Central memory CD8-positive, alpha-beta T cell (primary cell): ENCODE results near the gene TMED8.
"Not testable (repeated sequence)": the region's sequence is repeated elsewhere in the genome, so short reads cannot be mapped to it uniquely, and the experiment has no call there.

ENCODE experiments used
- ATAC-seq: fragments of 150-1000 bp; cut with Tn5 transposase; replicated peaks from 2 replicates; pipeline ENCODE4 v1.10.0; 2022; ENCODE audit warnings: mild to moderate bottlenecking, moderate FRiP score, moderate number of reproducible peaks; ENCODE audit not compliant: poor library complexity, severe bottlenecking; ENCODE audit errors: extremely low read depth
- DNase-seq, 2 donors: peaks; one replicate each; pipeline ENCODE4 v3.0.0; 2021; ENCODE audit warnings: low spot score in 2 of 2
- H3K27ac Mint-ChIP-seq: one replicate; pipeline ENCODE4 v1.8.0; 2022; ENCODE audit warnings: low read depth, mild to moderate bottlenecking, moderate library complexity, mixed read lengths
- H3K27me3 Mint-ChIP-seq: one replicate; pipeline ENCODE4 v1.8.0; 2022; ENCODE audit warnings: mixed read lengths
- H3K36me3 Mint-ChIP-seq: one replicate; pipeline ENCODE4 v1.8.0; 2022; ENCODE audit warnings: mild to moderate bottlenecking, moderate library complexity, mixed read lengths; ENCODE audit not compliant: insufficient read depth
- H3K4me1 Mint-ChIP-seq: one replicate; pipeline ENCODE4 v1.8.0; 2022; ENCODE audit warnings: mixed read lengths
- H3K4me3 Mint-ChIP-seq: one replicate; pipeline ENCODE4 v1.8.0; 2022; ENCODE audit warnings: mild to moderate bottlenecking, moderate library complexity, mixed read lengths
- H3K9me3 Mint-ChIP-seq: one replicate; pipeline ENCODE4 v1.8.0; 2022; ENCODE audit warnings: mixed read lengths

The TMED8 gene

GRCh38 chr14:77376771-77377501 is at the start of gene TMED8, which contains the start of gene SAMD15:
TSS of gene TMED8 (minus strand) at chr14:77377094. CDS start at chr14:77377053, 41 bp downstream.
TSS of gene SAMD15 (plus strand) at chr14:77377379. CDS start at chr14:77377419, 40 bp downstream.
- H3K27me3 Mint-ChIP-seq, result no peaks in the 10 kb centered on the region
- no peak within 1 kb of the TSS for H3K4me3 Mint-ChIP-seq
- H3K27ac Mint-ChIP-seq, result no peak within 1 kb of the TSS
- peaks cover 4% of the 10 kb centered on the region for H3K36me3 Mint-ChIP-seq
- peak; percentile 76 to 79 for DNase-seq
- no peaks in the 10 kb centered on the region for H3K9me3 Mint-ChIP-seq
- peaks cover 34% of the 10 kb centered on the region for H3K4me1 Mint-ChIP-seq
- ATAC-seq, result peak; percentile 94

DNA sequence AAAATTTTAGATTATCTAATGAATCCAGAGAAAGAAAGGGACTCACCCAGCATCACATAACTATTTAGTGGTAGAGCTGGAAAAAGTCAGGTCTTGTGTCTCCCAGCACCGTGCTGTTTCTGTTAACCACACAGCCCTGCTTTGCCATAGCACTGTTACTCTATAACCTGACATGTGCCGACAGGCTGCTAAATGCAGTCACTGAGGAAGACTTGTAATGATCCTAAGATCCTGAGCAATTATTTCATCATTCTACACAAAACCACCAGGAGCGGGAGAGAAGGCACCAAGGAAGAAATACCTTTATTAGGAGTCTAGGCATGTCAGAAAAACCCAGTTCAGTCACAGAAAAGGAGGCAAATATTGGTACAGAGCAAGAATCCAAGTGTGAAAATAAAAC is 49.5 kb upstream of the TMED8 start:
- Mint-ChIP-seq H3K27ac (no peak overlapping the region), H3K4me3 (no peak overlapping the region), H3K36me3 (peaks cover 58% of the 10 kb centered on the region), H3K4me1 (peaks cover 6% of the 10 kb centered on the region), H3K27me3 (no peaks in the 10 kb centered on the region), H3K9me3 (no peaks in the 10 kb centered on the region)
- no peak for ATAC-seq
- no peak for DNase-seq

GRCh38 chr14:77424862-77425261 is 48.0 kb upstream of the TMED8 start:
- Mint-ChIP-seq H3K9me3 (peaks cover 4% of the 10 kb centered on the region), H3K27ac (no peak overlapping the region), H3K4me3 (no peak overlapping the region), H3K36me3 (peaks cover 47% of the 10 kb centered on the region), H3K27me3 (no peaks in the 10 kb centered on the region), H3K4me1 (no peaks in the 10 kb centered on the region)
- no peak for ATAC-seq
- no peak for DNase-seq

DNA sequence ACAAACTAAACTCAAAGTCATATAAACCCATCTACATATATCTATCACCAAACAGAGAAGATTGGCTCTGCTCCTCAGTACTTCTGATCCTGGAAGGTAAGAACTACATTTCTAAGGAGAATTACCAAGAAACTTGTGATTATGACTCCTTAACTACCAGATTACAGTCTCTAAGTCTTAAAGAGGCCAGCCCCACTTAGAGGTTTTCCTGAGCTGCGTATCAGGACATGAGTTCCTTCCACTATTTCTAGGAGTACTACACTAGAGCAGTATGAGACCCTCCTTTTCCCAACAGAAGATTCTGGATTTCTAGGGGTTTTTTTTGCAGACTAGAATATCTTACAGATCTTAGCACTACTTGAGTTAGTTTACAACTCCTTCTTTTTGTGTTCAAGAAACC is 46.5 kb upstream of the TMED8 start, which contains the start of gene NOXRED1:
Gene NOXRED1 (minus strand): TSS at position 101 of the 400 bp plus-strand sequence. CDS start 634 bp downstream, outside the sequence.
- Mint-ChIP-seq H3K36me3 (peaks cover 35% of the 10 kb centered on the region), H3K27me3 (no peaks in the 10 kb centered on the region), H3K4me3 (no peak within 1 kb of the TSS), H3K27ac (no peak within 1 kb of the TSS), H3K9me3 (peaks cover 7% of the 10 kb centered on the region), H3K4me1 (no peaks in the 10 kb centered on the region)
- DNase-seq (no peak), ATAC-seq (no peak)

GRCh38 chr14:77421201-77421600 is 44.3 kb upstream of the TMED8 start:
- ATAC-seq, result no peak
- Mint-ChIP-seq H3K9me3 (peaks cover 7% of the 10 kb centered on the region), H3K36me3 (peaks cover 18% of the 10 kb centered on the region), H3K4me1 (no peaks in the 10 kb centered on the region), H3K27me3 (no peaks in the 10 kb centered on the region), H3K4me3 (no peak overlapping the region), H3K27ac (no peak overlapping the region)
- no peak for DNase-seq

DNA sequence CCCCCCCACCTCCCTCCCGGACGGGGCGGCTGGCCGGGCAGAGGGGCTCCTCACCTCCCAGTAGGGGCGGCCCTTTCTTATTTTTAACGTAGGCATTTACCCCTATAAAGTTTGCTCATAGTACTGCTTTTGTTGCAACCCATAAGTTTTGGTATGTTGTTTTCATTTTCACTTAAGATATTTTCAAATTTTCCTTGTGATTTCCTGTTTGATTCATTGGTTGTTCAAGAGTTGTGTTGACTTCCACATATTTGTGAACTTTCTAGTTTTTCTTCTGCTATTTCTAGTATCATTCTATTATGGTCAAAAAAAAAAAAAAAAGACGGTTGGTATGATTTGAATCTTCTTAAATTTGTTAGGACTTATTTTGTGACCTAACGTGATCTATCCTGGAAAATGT is 39.9 kb upstream of the TMED8 start:
- ATAC-seq (no peak), DNase-seq (no peak)
- no peak overlapping the region for H3K4me3 Mint-ChIP-seq
- no peak overlapping the region for H3K27ac Mint-ChIP-seq
- no peaks in the 10 kb centered on the region for H3K27me3 Mint-ChIP-seq
- H3K4me1 Mint-ChIP-seq, result no peaks in the 10 kb centered on the region
- no peaks in the 10 kb centered on the region for H3K36me3 Mint-ChIP-seq
- peaks cover 7% of the 10 kb centered on the region for H3K9me3 Mint-ChIP-seq

- H3K4me3 Mint-ChIP-seq, H3K36me3 Mint-ChIP-seq, H3K27ac Mint-ChIP-seq, H3K9me3 Mint-ChIP-seq, ATAC-seq, H3K27me3 Mint-ChIP-seq, DNase-seq, H3K4me1 Mint-ChIP-seq: not testable (repeated sequence)
Measured at GRCh38 chr14:77416098-77416497, 39.2 kb upstream of the TMED8 start.

- H3K9me3 Mint-ChIP-seq, H3K27me3 Mint-ChIP-seq, DNase-seq, H3K27ac Mint-ChIP-seq, H3K36me3 Mint-ChIP-seq, ATAC-seq, H3K4me1 Mint-ChIP-seq, H3K4me3 Mint-ChIP-seq: not testable (repeated sequence)
Measured at GRCh38 chr14:77415403-77416030, 38.6 kb upstream of the TMED8 start.

DNA sequence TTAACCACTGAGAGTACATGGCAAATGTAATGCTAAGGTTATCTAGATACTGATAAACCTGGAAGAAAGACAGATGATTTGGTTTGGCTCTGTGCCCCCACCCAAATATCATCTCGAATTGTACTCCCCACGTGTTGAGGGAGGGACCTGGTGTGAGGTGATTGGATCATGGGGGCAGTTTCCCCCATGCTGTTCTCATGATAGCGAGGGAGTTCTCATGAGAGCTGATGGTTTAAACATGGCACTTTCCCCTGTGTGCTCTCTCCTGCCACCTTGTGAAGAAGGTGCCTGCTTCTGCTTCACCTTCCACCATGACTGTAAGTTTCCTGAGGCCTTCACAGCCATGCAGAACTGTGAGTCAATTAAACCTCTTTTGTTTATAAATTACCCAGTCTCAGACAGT is 32.2 kb upstream of the TMED8 start:
- H3K4me3 Mint-ChIP-seq, result no peak overlapping the region
- DNase-seq (no peak), ATAC-seq (no peak)
- no peaks in the 10 kb centered on the region for H3K9me3 Mint-ChIP-seq
- no peaks in the 10 kb centered on the region for H3K27me3 Mint-ChIP-seq
- peaks cover 6% of the 10 kb centered on the region for H3K4me1 Mint-ChIP-seq
- H3K27ac Mint-ChIP-seq, result no peak overlapping the region
- no peaks in the 10 kb centered on the region for H3K36me3 Mint-ChIP-seq

- no peaks in the 10 kb centered on the region for H3K9me3 Mint-ChIP-seq
- peaks cover 6% of the 10 kb centered on the region for H3K4me1 Mint-ChIP-seq
- H3K36me3 Mint-ChIP-seq, result no peaks in the 10 kb centered on the region
- H3K4me3 Mint-ChIP-seq, result no peak overlapping the region
- ATAC-seq (no peak), DNase-seq (no peak)
- H3K27ac Mint-ChIP-seq, result no peak overlapping the region
- no peaks in the 10 kb centered on the region for H3K27me3 Mint-ChIP-seq
Measured at GRCh38 chr14:77407158-77407557, 30.3 kb upstream of the TMED8 start.

DNA sequence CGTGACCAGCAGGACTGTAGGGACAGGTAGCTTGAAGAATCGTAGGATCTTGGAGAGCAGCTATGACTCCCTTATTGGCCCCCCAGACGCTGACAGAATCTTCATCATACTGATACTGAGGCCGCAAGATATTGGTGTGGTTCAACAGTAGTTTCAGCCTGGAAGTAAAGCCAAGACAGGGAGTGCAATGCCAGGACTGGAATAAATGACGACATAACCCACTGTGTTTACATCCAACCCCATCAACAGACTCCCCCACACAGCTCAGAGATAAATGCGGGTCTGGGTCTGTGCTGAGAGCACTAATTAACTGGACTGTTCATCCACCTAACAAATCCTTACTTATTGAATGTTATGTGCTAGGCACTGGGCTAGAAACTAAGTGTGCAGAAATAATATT is 29.8 kb upstream of the TMED8 start:
- ATAC-seq, result no peak
- H3K36me3 Mint-ChIP-seq, result no peaks in the 10 kb centered on the region
- H3K27ac Mint-ChIP-seq, result no peak overlapping the region
- no peak overlapping the region for H3K4me3 Mint-ChIP-seq
- DNase-seq, result no peak
- no peaks in the 10 kb centered on the region for H3K9me3 Mint-ChIP-seq
- H3K27me3 Mint-ChIP-seq, result no peaks in the 10 kb centered on the region
- peaks cover 6% of the 10 kb centered on the region for H3K4me1 Mint-ChIP-seq

DNA sequence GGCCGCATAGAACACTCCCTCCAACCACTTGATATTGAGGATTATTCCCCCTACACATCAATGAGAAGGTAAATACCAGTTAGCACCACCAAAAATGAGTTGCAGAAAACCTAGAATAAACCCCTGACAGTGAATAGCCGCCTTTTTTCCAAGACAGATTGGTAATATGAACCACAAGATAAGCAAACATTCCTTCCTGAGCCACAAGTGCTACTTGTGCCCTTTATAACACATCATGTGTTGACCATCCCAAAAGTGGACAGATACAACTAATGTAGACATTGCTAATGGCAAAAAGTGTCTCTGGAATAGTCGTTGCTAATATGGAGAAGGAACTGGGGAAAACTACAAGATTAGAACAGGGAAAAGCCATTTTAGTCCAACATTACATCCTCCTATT is 29.2 kb upstream of the TMED8 start:
- no peak overlapping the region for H3K27ac Mint-ChIP-seq
- ATAC-seq, result no peak
- no peaks in the 10 kb centered on the region for H3K27me3 Mint-ChIP-seq
- H3K9me3 Mint-ChIP-seq, result no peaks in the 10 kb centered on the region
- DNase-seq, result no peak
- peaks cover 6% of the 10 kb centered on the region for H3K4me1 Mint-ChIP-seq
- no peak overlapping the region for H3K4me3 Mint-ChIP-seq
- H3K36me3 Mint-ChIP-seq, result no peaks in the 10 kb centered on the region

DNA sequence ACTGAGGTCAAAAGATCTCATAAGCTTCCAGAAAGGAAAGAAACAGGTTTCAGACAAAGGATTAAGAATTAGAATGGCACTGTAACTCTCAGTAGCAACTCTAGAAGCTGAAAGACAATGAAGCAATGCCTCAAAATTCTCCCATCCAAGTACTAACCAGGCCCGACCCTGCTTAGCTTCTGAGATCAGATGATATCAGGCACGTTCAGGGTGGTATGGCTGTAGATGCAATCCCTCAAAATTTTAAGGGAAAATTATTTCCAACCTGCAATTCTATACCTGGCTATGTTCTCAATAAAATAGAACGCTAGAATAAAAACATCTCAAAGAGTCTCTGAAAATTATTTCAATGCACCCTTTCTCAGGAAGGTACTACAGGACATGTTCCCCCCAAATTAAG is 26.9 kb upstream of the TMED8 start:
- Mint-ChIP-seq H3K4me1 (peaks cover 6% of the 10 kb centered on the region), H3K9me3 (no peaks in the 10 kb centered on the region), H3K27ac (no peak overlapping the region), H3K27me3 (no peaks in the 10 kb centered on the region), H3K36me3 (no peaks in the 10 kb centered on the region), H3K4me3 (no peak overlapping the region)
- ATAC-seq, result no peak
- DNase-seq, result no peak
